MCF 10A (cell line): ENCODE measurements around the gene TGFBI. TPM values are rescaled to one million over a fixed set of nuclear protein-coding genes. Genes with fewer than 3 reads are reported as not detected.
A peak's percentile ranks its signal among the peaks of the same experiment; 100 is the strongest.

Experiments used
- BruUV-seq: library from RNA; stranded (reverse); fragments of 400-500 nt; replicated peaks from 2 replicates; lab custom pipeline; 2021; lab: Mats Ljungman, UMichigan
- CTCF ChIA-PET: fragments of 300-600 bp; sonication (Branson Sonifier 250); formaldehyde crosslinking; extraction: SDS; loops from one replicate; lab custom pipeline; 2021; ENCODE audit warnings: antibody characterized with exemption, inconsistent platforms; lab: Yijun Ruan, JAX
- POLR2A ChIA-PET: fragments of 300-600, 350-650 bp; sonication (Branson Sonifier 250); formaldehyde crosslinking; extraction: SDS; loops from one replicate; lab custom pipeline; 2020; ENCODE audit warnings: antibody characterized with exemption, inconsistent platforms; lab: Yijun Ruan, JAX
- DNase-seq: peaks from one replicate; pipeline ENCODE4 v3.0.0-alpha.2; 2018; ENCODE audit not compliant: unreplicated experiment
- H3K27ac Mint-ChIP-seq: one replicate; pipeline ENCODE4 v1.8.0; 2022; ENCODE audit warnings: mild to moderate bottlenecking, low read depth, mixed read lengths; ENCODE audit not compliant: unreplicated experiment
- H3K27me3 Mint-ChIP-seq: one replicate; pipeline ENCODE4 v1.8.0; 2022; ENCODE audit warnings: mixed read lengths; ENCODE audit not compliant: insufficient read depth, unreplicated experiment
- H3K36me3 Mint-ChIP-seq: one replicate; pipeline ENCODE4 v1.8.0; 2022; ENCODE audit warnings: mild to moderate bottlenecking, moderate library complexity, mixed read lengths; ENCODE audit not compliant: insufficient read depth, unreplicated experiment
- H3K4me1 Mint-ChIP-seq: one replicate; pipeline ENCODE4 v1.8.0; 2022; ENCODE audit warnings: mixed read lengths; ENCODE audit not compliant: insufficient read depth, unreplicated experiment
- H3K4me3 Mint-ChIP-seq: one replicate; pipeline ENCODE4 v1.8.0; 2022; ENCODE audit warnings: mild to moderate bottlenecking, moderate library complexity, mixed read lengths; ENCODE audit not compliant: unreplicated experiment
- H3K9me3 Mint-ChIP-seq: one replicate; pipeline ENCODE4 v1.8.0; 2022; ENCODE audit warnings: mixed read lengths; ENCODE audit not compliant: unreplicated experiment
- intact Hi-C: fragments of 100-400 bp; cut with micrococcal nuclease; formaldehyde crosslinking; loops from 2 replicates; pipeline ENCODE4 v1.14.1; 2022
- total RNA-seq: library from RNA; stranded (reverse); gene quantifications from 2 replicates; pipeline ENCODE4 v1.2.3, GENCODE V29; 2022
- TF ChIP-seq, protein P1 (sequence below): fragments of 200-600 bp; IDR thresholded peaks from one replicate; pipeline ENCODE4 v1.8.0; 2022; ENCODE audit warnings: antibody characterized with exemption, mild to moderate bottlenecking; ENCODE audit not compliant: unreplicated experiment

TGFBI gene
- total RNA-seq, 1 experiment from 2014 or later: 892 TPM

DNA sequence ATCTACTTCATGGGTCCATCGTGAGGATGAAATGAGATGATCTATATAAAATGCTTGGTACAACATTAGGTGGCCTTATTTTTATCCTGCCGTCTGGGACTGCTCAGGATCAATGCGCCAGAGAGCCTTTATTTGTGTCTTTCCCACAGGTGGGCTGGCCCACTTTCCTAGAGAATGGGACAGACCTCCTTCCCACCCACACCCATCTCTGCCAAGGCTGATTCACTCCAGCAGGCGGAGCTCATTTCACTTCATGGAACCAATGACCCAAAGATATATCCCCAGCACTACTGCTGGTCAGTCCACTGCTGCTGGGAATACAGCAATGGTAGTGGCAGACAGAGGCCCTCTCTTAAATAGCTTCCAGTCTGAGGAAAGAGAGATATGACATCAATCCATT lies 35.7 kb downstream of the TGFBI start:
- Mint-ChIP-seq H3K9me3 (peaks cover 6% of the 10 kb centered on the region), H3K27ac (peak overlapping the region; percentile 76), H3K4me3 (no peak overlapping the region), H3K27me3 (no peaks in the 10 kb centered on the region), H3K36me3 (peaks cover 78% of the 10 kb centered on the region), H3K4me1 (peaks cover 21% of the 10 kb centered on the region)
- ChIA-PET CTCF (interaction anchor here (2.0 to 6.3 kb wide), 7 partner anchors 12 to 174 kb away, joined by 8 to 51 read pairs (median 31); no protein-coding TSS in a partner anchor), POLR2A (interaction anchor here (0.6 to 19.5 kb wide), 7 partner anchors 30 to 125 kb away, joined by 3 to 364 read pairs (median 7); partner anchors contain the start of gene TGFBI)
- no TSS peak for BruUV-seq
- intact Hi-C loops: no loop called here
- no peak for DNase-seq
- TF ChIP-seq, protein P1, sequence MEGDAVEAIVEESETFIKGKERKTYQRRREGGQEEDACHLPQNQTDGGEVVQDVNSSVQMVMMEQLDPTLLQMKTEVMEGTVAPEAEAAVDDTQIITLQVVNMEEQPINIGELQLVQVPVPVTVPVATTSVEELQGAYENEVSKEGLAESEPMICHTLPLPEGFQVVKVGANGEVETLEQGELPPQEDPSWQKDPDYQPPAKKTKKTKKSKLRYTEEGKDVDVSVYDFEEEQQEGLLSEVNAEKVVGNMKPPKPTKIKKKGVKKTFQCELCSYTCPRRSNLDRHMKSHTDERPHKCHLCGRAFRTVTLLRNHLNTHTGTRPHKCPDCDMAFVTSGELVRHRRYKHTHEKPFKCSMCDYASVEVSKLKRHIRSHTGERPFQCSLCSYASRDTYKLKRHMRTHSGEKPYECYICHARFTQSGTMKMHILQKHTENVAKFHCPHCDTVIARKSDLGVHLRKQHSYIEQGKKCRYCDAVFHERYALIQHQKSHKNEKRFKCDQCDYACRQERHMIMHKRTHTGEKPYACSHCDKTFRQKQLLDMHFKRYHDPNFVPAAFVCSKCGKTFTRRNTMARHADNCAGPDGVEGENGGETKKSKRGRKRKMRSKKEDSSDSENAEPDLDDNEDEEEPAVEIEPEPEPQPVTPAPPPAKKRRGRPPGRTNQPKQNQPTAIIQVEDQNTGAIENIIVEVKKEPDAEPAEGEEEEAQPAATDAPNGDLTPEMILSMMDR: peak; percentile 16

DNA sequence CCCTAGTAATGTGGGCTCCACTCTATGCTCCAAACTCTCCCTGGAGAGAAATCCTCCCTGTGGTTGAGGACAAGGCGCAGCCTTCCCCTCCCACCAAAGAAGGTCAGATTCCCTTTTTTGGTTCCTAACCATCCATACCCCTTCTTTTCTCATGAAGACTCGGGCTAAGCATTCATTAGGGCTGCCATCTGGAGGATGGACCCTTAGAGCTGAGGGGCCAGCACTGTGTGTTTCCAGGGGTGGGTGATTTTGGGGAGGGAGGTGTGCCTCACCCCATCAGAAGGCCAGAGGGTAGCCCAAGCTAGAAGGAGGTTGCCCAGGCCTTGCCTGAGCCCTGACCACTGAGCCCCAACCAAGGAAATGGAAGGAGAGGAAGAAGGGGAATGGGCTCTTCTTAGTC lies 36.8 kb downstream of the TGFBI start:
- no TSS peak for BruUV-seq
- peaks cover 77% of the 10 kb centered on the region for H3K36me3 Mint-ChIP-seq
- TF ChIP-seq, protein P1: no peak
- H3K9me3 Mint-ChIP-seq: peaks cover 6% of the 10 kb centered on the region
- ChIA-PET POLR2A (interaction anchor here (0.7 to 19.5 kb wide), 6 partner anchors 14 to 129 kb away, joined by 4 to 364 read pairs (median 6); partner anchors contain the start of gene TGFBI), CTCF (interaction anchor here (0.6 to 6.3 kb wide), 6 partner anchors 17 to 123 kb away, joined by 3 to 51 read pairs (median 17); no protein-coding TSS in a partner anchor)
- no peak for DNase-seq
- H3K27ac Mint-ChIP-seq: peak overlapping the region; percentile 76
- H3K4me3 Mint-ChIP-seq: no peak overlapping the region
- H3K27me3 Mint-ChIP-seq: no peaks in the 10 kb centered on the region
- peaks cover 24% of the 10 kb centered on the region for H3K4me1 Mint-ChIP-seq
- intact Hi-C loops: no loop called here

DNA sequence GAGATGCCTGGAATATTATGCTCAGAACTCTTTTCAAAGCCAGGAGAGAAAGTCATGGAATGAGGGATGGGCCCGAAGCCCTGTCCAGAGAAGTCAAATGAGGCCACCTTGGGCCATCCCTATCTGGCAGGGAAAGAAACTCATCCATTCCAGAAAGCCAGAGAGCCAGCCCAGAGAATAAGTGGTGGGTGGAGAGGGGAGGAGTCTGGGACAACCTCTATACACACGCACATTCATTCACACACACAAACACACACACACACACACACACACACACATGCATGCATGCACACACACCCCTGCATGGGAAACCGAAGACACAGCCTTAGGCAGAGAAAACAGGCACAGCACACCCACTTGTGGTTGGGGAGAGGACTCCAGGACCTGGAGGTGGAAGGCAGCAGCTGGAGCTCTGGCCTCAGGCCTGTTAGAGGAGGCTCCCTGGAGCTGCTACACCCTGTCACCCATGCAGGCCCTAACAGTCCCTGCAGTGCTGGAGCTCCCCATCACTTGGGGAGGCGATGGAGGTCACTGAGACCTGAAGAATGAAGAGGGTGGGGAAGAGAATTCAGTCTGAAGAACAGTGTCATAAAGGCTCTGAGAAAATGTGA lies 38.0 kb downstream of the TGFBI start:
- peak; percentile 54 for DNase-seq
- Mint-ChIP-seq H3K9me3 (peaks cover 6% of the 10 kb centered on the region), H3K27me3 (no peaks in the 10 kb centered on the region), H3K36me3 (peaks cover 74% of the 10 kb centered on the region), H3K27ac (peak overlapping the region; percentile 76), H3K4me3 (no peak overlapping the region), H3K4me1 (peaks cover 24% of the 10 kb centered on the region)
- intact Hi-C loops: no loop called here
- TF ChIP-seq, protein P1: no peak
- ChIA-PET CTCF (interaction anchor here (0.6 to 6.3 kb wide), 9 partner anchors 16 to 176 kb away, joined by 3 to 51 read pairs (median 4); no protein-coding TSS in a partner anchor), POLR2A (interaction anchor here (0.6 to 19.5 kb wide), 6 partner anchors 10 to 113 kb away, joined by 3 to 364 read pairs (median 4); partner anchors contain the start of gene TGFBI)
- no TSS peak for BruUV-seq

DNA sequence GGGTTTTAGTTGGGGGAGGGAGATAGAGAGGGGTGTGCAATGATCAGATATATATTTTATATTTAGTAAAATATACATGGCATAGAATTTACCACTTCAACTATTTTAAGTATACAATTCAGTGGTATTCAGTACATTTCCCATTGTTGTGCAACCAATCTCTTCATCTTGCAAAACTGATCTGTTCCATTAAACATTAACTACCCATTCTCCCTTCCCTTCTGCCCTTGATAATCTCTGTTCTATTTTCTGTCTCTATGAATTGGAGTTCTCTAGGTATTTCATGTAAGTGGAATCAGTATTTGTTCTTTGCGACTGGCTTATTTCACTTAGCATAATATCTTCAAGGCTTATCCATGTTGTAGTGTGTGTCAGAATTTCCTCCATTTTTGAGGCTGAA lies 38.6 kb downstream of the TGFBI start:
- H3K27me3 Mint-ChIP-seq: no peaks in the 10 kb centered on the region
- TF ChIP-seq, protein P1: no peak
- POLR2A ChIA-PET: interaction anchor here (0.8 to 19.5 kb wide), 4 partner anchors 10 to 37 kb away, joined by 3 to 364 read pairs (median 4); partner anchors contain the start of gene TGFBI
- no peak for DNase-seq
- peaks cover 24% of the 10 kb centered on the region for H3K4me1 Mint-ChIP-seq
- peaks cover 72% of the 10 kb centered on the region for H3K36me3 Mint-ChIP-seq
- BruUV-seq: no TSS peak
- intact Hi-C loops: no loop called here
- H3K27ac Mint-ChIP-seq: no peak overlapping the region
- H3K9me3 Mint-ChIP-seq: peaks cover 6% of the 10 kb centered on the region
- CTCF ChIA-PET: interaction anchor here (0.6 to 6.3 kb wide), 7 partner anchors 15 to 176 kb away, joined by 3 to 44 read pairs (median 4); no protein-coding TSS in a partner anchor
- H3K4me3 Mint-ChIP-seq: no peak overlapping the region
